IMR-90 (cell line): Measurements from ENCODE around the gene KAZN. TPM values are rescaled to one million over a fixed set of nuclear protein-coding genes. Genes with fewer than 3 reads are reported as not detected.

Experiments
- ATAC-seq: fragments of 200-7000 bp; cut with Tn5 transposase; 2 replicates; pipeline ENCODE4 v1.9.1; 2020; ENCODE audit warnings: low read depth, mild to moderate bottlenecking, moderate library complexity
- BruUV-seq: library from RNA; stranded (reverse); fragments of 400-500 nt; replicated peaks from 2 replicates; lab custom pipeline; 2021; lab: Mats Ljungman, UMichigan
- CTCF ChIA-PET: fragments of 300-600 bp; formaldehyde crosslinking; extraction: SDS; loops from one replicate; lab custom pipeline; 2021; ENCODE audit warnings: antibody characterized with exemption; lab: Yijun Ruan, JAX
- POLR2A ChIA-PET: fragments of 300-600 bp; sonication (Branson Sonifier 250); formaldehyde crosslinking; loops from one replicate; lab custom pipeline; 2022; ENCODE audit warnings: antibody characterized with exemption; ENCODE audit not compliant: unreplicated experiment; lab: Charles Lee
- DNase-seq: peaks from one replicate; pipeline ENCODE4 v3.0.0; 2013
- H2AFZ ChIP-seq: replicated peaks from 2 replicates; pipeline ENCODE3; 2013; ENCODE audit warnings: low read length, mild to moderate bottlenecking; ENCODE audit not compliant: poor library complexity
- H2AK5ac ChIP-seq: 2 replicates; pipeline ENCODE4 v1.6.1; 2013; ENCODE audit warnings: low read depth, low read length, inconsistent platforms
- H2AK9ac ChIP-seq: replicated peaks from 2 replicates; pipeline ENCODE3; 2013; ENCODE audit warnings: mild to moderate bottlenecking, low read depth, low read length, moderate library complexity; ENCODE audit not compliant: poor library complexity
- H2BK120ac ChIP-seq: 2 replicates; pipeline ENCODE4 v1.6.1; 2013; ENCODE audit warnings: low read depth, low read length, inconsistent platforms
- H2BK15ac ChIP-seq: 3 replicates; pipeline ENCODE4 v1.6.1; 2013; ENCODE audit warnings: low read depth, low read length, inconsistent platforms
- H2BK20ac ChIP-seq: 2 replicates; pipeline ENCODE4 v1.6.1; 2013; ENCODE audit warnings: low read depth, mild to moderate bottlenecking, inconsistent platforms, low read length, moderate library complexity
- H2BK5ac ChIP-seq: 2 replicates; pipeline ENCODE4 v1.6.1; 2013; ENCODE audit warnings: mild to moderate bottlenecking, low read depth, low read length, inconsistent platforms; ENCODE audit not compliant: poor library complexity, severe bottlenecking
- H3K14ac ChIP-seq: replicated peaks from 2 replicates; pipeline ENCODE4 v1.6.1; 2013; ENCODE audit warnings: low read depth, low read length, inconsistent platforms
- H3K18ac ChIP-seq: 2 replicates; pipeline ENCODE4 v1.6.1; 2013; ENCODE audit warnings: low read depth, low read length, control low read depth
- H3K23ac ChIP-seq: 2 replicates; pipeline ENCODE4 v1.6.1; 2013; ENCODE audit warnings: low read depth, low read length, inconsistent platforms
- H3K27ac ChIP-seq: 2 replicates; pipeline ENCODE4 v1.5.1; 2013; ENCODE audit warnings: mild to moderate bottlenecking, control low read depth, low read length; ENCODE audit not compliant: insufficient read depth
- H3K27me3 ChIP-seq: 2 replicates; pipeline ENCODE4 v1.6.1; 2013; ENCODE audit warnings: low read length; ENCODE audit not compliant: control insufficient read depth, insufficient read depth
- H3K36me3 ChIP-seq: 2 replicates; pipeline ENCODE4 v1.6.1; 2013; ENCODE audit warnings: low read length, mixed read lengths; ENCODE audit not compliant: control insufficient read depth, insufficient read depth
- H3K4ac ChIP-seq: 2 replicates; pipeline ENCODE4 v1.6.1; 2013; ENCODE audit warnings: low read depth, low read length, inconsistent platforms
- H3K4me1 ChIP-seq: 2 replicates; pipeline ENCODE4 v1.6.1; 2013; ENCODE audit warnings: low read length, mixed read lengths; ENCODE audit not compliant: control insufficient read depth, insufficient read depth
- H3K4me2 ChIP-seq: 2 replicates; pipeline ENCODE4 v1.6.1; 2013; ENCODE audit warnings: low read depth, mild to moderate bottlenecking, control low read depth, low read length, moderate library complexity
- H3K4me3 ChIP-seq: 2 replicates; pipeline ENCODE4 v1.5.1; 2013; ENCODE audit warnings: low read depth, mild to moderate bottlenecking, control low read depth, low read length, moderate library complexity; ENCODE audit not compliant: insufficient read depth
- H3K56ac ChIP-seq: 2 replicates; pipeline ENCODE4 v1.6.1; 2013; ENCODE audit warnings: low read length, inconsistent platforms; ENCODE audit not compliant: insufficient read depth; ENCODE audit errors: extremely low read depth
- H3K79me1 ChIP-seq, 2 experiments: 2 replicates each; pipeline ENCODE4 v1.6.1; 2013; ENCODE audit warnings: low read length in 2 of 2, inconsistent platforms in 1 of 2, low read depth in 1 of 2
- H3K9ac ChIP-seq: 2 replicates; pipeline ENCODE4 v1.6.1; 2013; ENCODE audit warnings: low read depth, low read length, control low read depth
- H3K9me1 ChIP-seq: 2 replicates; pipeline ENCODE4 v1.6.1; 2013; ENCODE audit warnings: low read length, inconsistent platforms; ENCODE audit not compliant: insufficient read depth
- H3K9me3 ChIP-seq: 2 replicates; pipeline ENCODE4 v1.6.1; 2013; ENCODE audit warnings: low read length; ENCODE audit not compliant: control insufficient read depth, insufficient read depth
- H4K20me1 ChIP-seq: 2 replicates; pipeline ENCODE4 v1.6.1; 2013; ENCODE audit warnings: low read length, inconsistent platforms; ENCODE audit not compliant: insufficient read depth
- H4K5ac ChIP-seq: 2 replicates; pipeline ENCODE4 v1.6.1; 2013; ENCODE audit warnings: mild to moderate bottlenecking, low read depth, low read length, control low read depth
- H4K8ac ChIP-seq, 2 experiments: 2 replicates each; pipeline ENCODE4 v1.6.1; 2013; ENCODE audit warnings: low read depth in 2 of 2, low read length in 2 of 2, control low read depth in 1 of 2, inconsistent platforms in 1 of 2
- H4K91ac ChIP-seq: 2 replicates; pipeline ENCODE4 v1.6.1; 2013; ENCODE audit warnings: low read depth, low read length, inconsistent platforms; ENCODE audit not compliant: insufficient read depth
- CHD1 ChIP-seq: IDR thresholded peaks from 2 replicates; pipeline ENCODE4 v1.6.1; 2012; ENCODE audit warnings: low read depth, low read length, improper control_type of control experiment
- MAZ ChIP-seq: IDR thresholded peaks from 2 replicates; pipeline ENCODE4 v1.6.1; 2012; ENCODE audit warnings: low read depth, mild to moderate bottlenecking, low read length, improper control_type of control experiment, moderate library complexity, borderline replicate concordance
- WGBS, 2 experiments: methylation state at CpG; one replicate each; pipeline versions ENCODE4 v1.1.5 to v1.1.7; 2013; ENCODE audit warnings: missing lambda C conversion rate in 2 of 2; ENCODE audit not compliant: insufficient read length in 1 of 2; ENCODE audit errors: extremely low coverage in 2 of 2; 5-methylcytosine and 5-hydroxymethylcytosine counted together
- dilution Hi-C: fragments of 300-500 bp; cut with HindIII; formaldehyde crosslinking; loops from one replicate; pipeline ENCODE4 v1.14.3; 2018; ENCODE audit warnings: low sequenced_read_pairs; ENCODE audit not compliant: unreplicated experiment
- in situ Hi-C: fragments of 300-500 bp; cut with MboI; formaldehyde crosslinking; loops from 3 replicates; pipeline ENCODE4 v1.14.3; 2019; ENCODE audit warnings: low sequenced_read_pairs, inconsistent platforms, mixed read lengths
- intact Hi-C: fragments of 100-400 bp; cut with micrococcal nuclease; formaldehyde crosslinking; loops from 2 replicates; pipeline ENCODE4 v1.10.0; 2022
- polyA plus RNA-seq, 3 experiments: library from polyadenylated mRNA; depleted of rRNA; stranded (reverse); fragments of >200 nt; gene quantifications; 2 replicates each; pipeline ENCODE4 v1.2.3, GENCODE V29; 2012; ENCODE audit warnings: low replicate concordance in 1 of 3
- total RNA-seq: library from RNA; depleted of rRNA; stranded (reverse); fragments of >200 nt; gene quantifications from 2 replicates; pipeline ENCODE4 v1.2.3, GENCODE V29; 2012
- TF ChIP-seq, protein P1 (sequence below): fragments of 150-350 bp; IDR thresholded peaks from 2 replicates; pipeline ENCODE4 v1.6.1; 2016; ENCODE audit warnings: low read depth, mild to moderate bottlenecking, low read length, moderate library complexity, borderline replicate concordance

KAZN gene
- total and polyA plus RNA-seq, 2 of the 4 experiments (the other 2 are of a cell fraction): 5.2 to 10.5 TPM

DNA sequence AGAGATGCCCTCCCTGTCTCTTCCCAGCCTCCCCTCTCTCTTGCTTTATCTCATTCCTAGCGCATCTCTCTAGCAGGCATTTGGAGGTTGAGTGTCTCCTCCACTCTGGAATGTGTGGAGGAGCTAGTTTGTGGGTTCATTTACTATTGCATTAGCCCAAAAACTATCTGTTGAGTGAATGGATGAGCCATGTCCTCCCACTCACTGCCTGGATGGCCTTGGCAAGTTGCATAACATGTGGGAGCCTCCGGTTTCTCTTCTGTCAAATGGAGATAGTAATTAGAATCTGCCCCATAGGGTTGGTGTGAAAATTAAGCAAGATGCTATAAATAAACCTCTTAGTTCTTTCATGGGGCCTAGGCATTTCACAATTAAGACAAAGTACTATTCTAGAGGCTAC is 181.8 kb downstream of the KAZN start:
- CTCF ChIA-PET: interaction anchor here (1.0 to 1.8 kb wide), 2 partner anchors 8 to 247 kb away, joined by 3 to 4 read pairs; no protein-coding TSS in a partner anchor

More for the DNA sequence above, 181.8 kb downstream of the KAZN start:
- no peak overlapping the region for H2BK120ac ChIP-seq
- no peak overlapping the region for H3K18ac ChIP-seq
- H3K56ac ChIP-seq: no peak overlapping the region
- H2BK20ac ChIP-seq: no peak overlapping the region
- TF ChIP-seq CHD1: no peak
- TF ChIP-seq, protein P1, sequence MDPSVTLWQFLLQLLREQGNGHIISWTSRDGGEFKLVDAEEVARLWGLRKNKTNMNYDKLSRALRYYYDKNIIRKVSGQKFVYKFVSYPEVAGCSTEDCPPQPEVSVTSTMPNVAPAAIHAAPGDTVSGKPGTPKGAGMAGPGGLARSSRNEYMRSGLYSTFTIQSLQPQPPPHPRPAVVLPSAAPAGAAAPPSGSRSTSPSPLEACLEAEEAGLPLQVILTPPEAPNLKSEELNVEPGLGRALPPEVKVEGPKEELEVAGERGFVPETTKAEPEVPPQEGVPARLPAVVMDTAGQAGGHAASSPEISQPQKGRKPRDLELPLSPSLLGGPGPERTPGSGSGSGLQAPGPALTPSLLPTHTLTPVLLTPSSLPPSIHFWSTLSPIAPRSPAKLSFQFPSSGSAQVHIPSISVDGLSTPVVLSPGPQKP: no peak
- TF ChIP-seq MAZ: no peak
- in situ Hi-C loops (no loop called here), dilution Hi-C loops (no loop called here), intact Hi-C loops (no loop called here)
- no peaks in the 10 kb centered on the region for H3K9me3 ChIP-seq
- no peak overlapping the region for H2AFZ ChIP-seq
- no peak overlapping the region for H3K4ac ChIP-seq
- H4K5ac ChIP-seq: no peak overlapping the region
- no peak overlapping the region for H2AK9ac ChIP-seq
- no peak overlapping the region for H3K23ac ChIP-seq
- no peak overlapping the region for H3K14ac ChIP-seq
- H3K79me1 ChIP-seq: no peaks in the 10 kb centered on the region
- H3K4me2 ChIP-seq: no peak overlapping the region
- H3K9ac ChIP-seq: no peak overlapping the region
- no peaks in the 10 kb centered on the region for H3K9me1 ChIP-seq
- no peak overlapping the region for H4K8ac ChIP-seq
- POLR2A ChIA-PET: no interaction called here
- no peak overlapping the region for H2AK5ac ChIP-seq
- H3K4me1 ChIP-seq: no peaks in the 10 kb centered on the region
- H3K27me3 ChIP-seq: no peaks in the 10 kb centered on the region
- WGBS, 2 experiments: no CpG with 5 or more reads among the region's 2 CpGs
- no peak overlapping the region for H3K4me3 ChIP-seq
- H2BK15ac ChIP-seq: no peak overlapping the region
- no peak overlapping the region for H3K27ac ChIP-seq
- no peak for ATAC-seq
- no peak for DNase-seq
- no peaks in the 10 kb centered on the region for H4K20me1 ChIP-seq
- no TSS peak for BruUV-seq
- H3K36me3 ChIP-seq: no peaks in the 10 kb centered on the region
- no peak overlapping the region for H4K91ac ChIP-seq
- no peak overlapping the region for H2BK5ac ChIP-seq
